Measurements from ENCODE around the gene GRIK1. TPM values are rescaled to one million over a fixed set of nuclear protein-coding genes. Genes with fewer than 3 reads are reported as not detected.

The GRIK1 gene
- total RNA-seq, 2 donors from 2014 or later, result 0.21 TPM; not detected in 1

GRCh38 chr21:29682800-29683199, 257.0 kb downstream of the GRIK1 start:
- no peak for TF ChIP-seq CTCF (IDR thresholded peaks at IDR 0.05)
- no peaks in the 10 kb centered on the region for H3K4me1 ChIP-seq (ENCODE audit: control insufficient read depth in 1 of 2, low read depth in 2 of 2)
- H3K36me3 ChIP-seq, result no peaks in the 10 kb centered on the region
- no peaks in the 10 kb centered on the region for H3K9me3 ChIP-seq
- no peak overlapping the region for H3K4me3 ChIP-seq
- no peak overlapping the region for H3K27ac ChIP-seq
- H3K27me3 ChIP-seq (replicated peaks; ENCODE audit: insufficient read depth), result no peaks in the 10 kb centered on the region
- DNase-seq (ENCODE audit: low spot score), result no peak
- no peak for ATAC-seq (ENCODE audit: insufficient number of reproducible peaks, low FRiP score, low read depth)

GRCh38 chr21:29680273-29680672, 259.5 kb downstream of the GRIK1 start:
- H3K36me3 ChIP-seq, result no peaks in the 10 kb centered on the region
- H3K4me1 ChIP-seq (ENCODE audit: control insufficient read depth in 1 of 2, low read depth in 2 of 2), result no peaks in the 10 kb centered on the region
- no peaks in the 10 kb centered on the region for H3K9me3 ChIP-seq
- no peak overlapping the region for H3K4me3 ChIP-seq
- H3K27ac ChIP-seq, result no peak overlapping the region
- no peaks in the 10 kb centered on the region for H3K27me3 ChIP-seq (replicated peaks; ENCODE audit: insufficient read depth)
- DNase-seq (ENCODE audit: low spot score) (no peak), ATAC-seq (ENCODE audit: insufficient number of reproducible peaks, low FRiP score, low read depth) (no peak)
- TF ChIP-seq CTCF (IDR thresholded peaks at IDR 0.05), result no peak

- Histone ChIP-seq H3K36me3 (no peaks in the 10 kb centered on the region), H3K4me1 (ENCODE audit: control insufficient read depth in 1 of 2, low read depth in 2 of 2) (no peaks in the 10 kb centered on the region), H3K27me3 (replicated peaks; ENCODE audit: insufficient read depth) (no peaks in the 10 kb centered on the region), H3K9me3 (no peaks in the 10 kb centered on the region), H3K4me3 (no peak overlapping the region), H3K27ac (no peak overlapping the region)
- ATAC-seq (ENCODE audit: insufficient number of reproducible peaks, low FRiP score, low read depth), result no peak
- TF ChIP-seq CTCF (IDR thresholded peaks at IDR 0.05), result no peak
- DNase-seq (ENCODE audit: low spot score), result no peak
Observed at GRCh38 chr21:29678626-29679025, 261.2 kb downstream of the GRIK1 start.

- no peaks in the 10 kb centered on the region for H3K9me3 ChIP-seq
- DNase-seq (ENCODE audit: low spot score) (no peak), ATAC-seq (ENCODE audit: insufficient number of reproducible peaks, low FRiP score, low read depth) (no peak)
- TF ChIP-seq CTCF (IDR thresholded peaks at IDR 0.05), result no peak
- H3K36me3 ChIP-seq, result no peaks in the 10 kb centered on the region
- no peak overlapping the region for H3K4me3 ChIP-seq
- H3K4me1 ChIP-seq (ENCODE audit: control insufficient read depth in 1 of 2, low read depth in 2 of 2), result no peaks in the 10 kb centered on the region
- no peaks in the 10 kb centered on the region for H3K27me3 ChIP-seq (replicated peaks; ENCODE audit: insufficient read depth)
- H3K27ac ChIP-seq, result no peak overlapping the region
Observed at GRCh38 chr21:29677326-29677725, 262.5 kb downstream of the GRIK1 start.

GRCh38 chr21:29676395-29676794, 263.4 kb downstream of the GRIK1 start:
- ATAC-seq (ENCODE audit: insufficient number of reproducible peaks, low FRiP score, low read depth) (no peak), DNase-seq (ENCODE audit: low spot score) (no peak)
- H3K27ac ChIP-seq, result no peak overlapping the region
- no peaks in the 10 kb centered on the region for H3K9me3 ChIP-seq
- no peaks in the 10 kb centered on the region for H3K36me3 ChIP-seq
- H3K4me3 ChIP-seq, result no peak overlapping the region
- H3K4me1 ChIP-seq (ENCODE audit: control insufficient read depth in 1 of 2, low read depth in 2 of 2), result no peaks in the 10 kb centered on the region
- no peak for TF ChIP-seq CTCF (IDR thresholded peaks at IDR 0.05)
- H3K27me3 ChIP-seq (replicated peaks; ENCODE audit: insufficient read depth), result no peaks in the 10 kb centered on the region

All from thoracic aorta (tissue), 2 donors.